ENCODE data around the gene SPP1.
"Not testable (repeated sequence)": the region's sequence is repeated elsewhere in the genome, so short reads cannot be mapped to it uniquely, and the experiment has no call there.

Gene SPP1

DNA sequence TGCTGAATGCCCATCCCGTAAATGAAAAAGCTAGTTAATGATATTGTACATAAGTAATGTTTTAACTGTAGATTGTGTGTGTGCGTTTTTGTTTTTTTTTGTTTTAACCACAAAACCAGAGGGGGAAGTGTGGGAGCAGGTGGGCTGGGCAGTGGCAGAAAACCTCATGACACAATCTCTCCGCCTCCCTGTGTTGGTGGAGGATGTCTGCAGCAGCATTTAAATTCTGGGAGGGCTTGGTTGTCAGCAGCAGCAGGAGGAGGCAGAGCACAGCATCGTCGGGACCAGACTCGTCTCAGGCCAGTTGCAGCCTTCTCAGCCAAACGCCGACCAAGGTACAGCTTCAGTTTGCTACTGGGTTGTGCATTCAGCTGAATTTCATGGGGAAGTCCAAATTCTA is at the start of gene SPP1:
SPP1 (plus strand) TSS at position 249 of the 400 bp plus-strand sequence. CDS start 1,182 bp downstream, outside the sequence.
- FAIRE-seq: peak; percentile 72
- TF ChIP-seq POLR2A (IDR thresholded peaks at IDR 0.05; ENCODE audit: low read depth, low read length): no peak
- no peak for DNase-seq (ENCODE audit: insufficient read length, low spot score)

DNA sequence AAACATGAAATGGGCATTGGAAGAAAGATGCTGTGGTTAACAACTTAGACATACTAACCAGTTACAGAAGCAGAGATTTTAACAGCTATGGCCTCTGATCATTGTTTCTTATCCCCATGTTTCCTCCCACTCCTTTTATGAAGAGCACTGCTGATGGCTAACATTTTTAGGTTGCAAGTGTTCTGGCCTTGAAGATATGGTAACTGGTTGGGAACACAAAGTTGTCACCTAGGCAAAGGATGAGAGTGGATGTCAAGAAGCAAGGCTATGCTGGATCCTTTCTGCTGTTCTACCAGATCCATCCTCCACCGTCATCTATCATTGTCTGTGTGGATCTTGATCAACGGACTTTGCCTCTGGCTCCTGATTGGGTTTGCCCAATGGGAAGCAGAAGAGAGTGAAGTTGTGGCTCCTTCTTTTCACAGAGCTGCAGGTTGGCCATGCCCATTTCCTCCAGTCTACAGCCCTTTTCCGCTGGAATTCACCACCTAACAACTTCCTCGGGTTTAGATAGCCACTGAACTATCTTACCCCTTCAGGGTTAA is 48.9 kb upstream of the SPP1 start:
- DNase-seq (ENCODE audit: insufficient read length, low spot score): no peak
- no peak for FAIRE-seq
- no peak for TF ChIP-seq POLR2A (IDR thresholded peaks at IDR 0.05; ENCODE audit: low read depth, low read length)

DNA sequence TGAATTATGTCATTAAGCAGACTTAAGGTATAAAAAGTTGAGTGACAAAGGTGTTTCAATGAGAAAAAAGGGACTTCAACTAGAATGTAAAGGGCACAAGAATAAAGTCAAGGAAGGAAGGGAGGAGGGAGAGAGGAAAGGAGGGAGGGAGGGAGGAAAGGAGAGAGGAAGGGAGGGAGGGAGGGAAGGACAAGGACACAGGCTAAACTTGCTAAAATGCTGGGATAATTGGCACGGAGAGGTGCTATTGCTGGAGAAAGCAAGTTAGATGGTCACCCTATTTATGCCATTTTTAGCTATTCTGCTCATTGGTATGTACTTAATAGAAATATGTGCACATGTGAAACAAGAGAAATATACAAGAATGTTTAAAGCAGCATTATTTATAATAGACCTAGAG is 44.9 kb upstream of the SPP1 start:
- FAIRE-seq: no peak
- DNase-seq (ENCODE audit: insufficient read length, low spot score): no peak
- no peak for TF ChIP-seq POLR2A (IDR thresholded peaks at IDR 0.05; ENCODE audit: low read depth, low read length)

DNA sequence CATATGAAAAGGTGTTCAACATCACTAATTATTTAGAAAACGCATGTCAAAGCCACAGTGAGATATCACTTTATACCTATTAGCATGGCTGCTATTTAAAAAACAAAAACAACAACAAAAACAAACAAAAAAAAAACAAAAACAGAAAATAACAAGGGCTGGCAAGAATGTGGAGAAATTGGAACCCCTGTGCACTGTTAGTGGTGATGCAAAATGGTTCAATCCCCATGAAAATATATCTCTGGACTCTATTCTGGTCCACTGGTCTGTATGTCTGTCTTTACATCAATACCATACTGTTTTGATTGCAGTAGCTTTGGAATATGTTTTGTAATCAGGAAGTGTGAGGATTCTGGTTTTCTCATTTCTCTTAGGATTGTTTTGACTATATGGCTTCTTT is 43.6 kb upstream of the SPP1 start:
- TF ChIP-seq POLR2A (IDR thresholded peaks at IDR 0.05; ENCODE audit: low read depth, low read length): no peak
- DNase-seq (ENCODE audit: insufficient read length, low spot score) (no peak), FAIRE-seq (no peak)

DNA sequence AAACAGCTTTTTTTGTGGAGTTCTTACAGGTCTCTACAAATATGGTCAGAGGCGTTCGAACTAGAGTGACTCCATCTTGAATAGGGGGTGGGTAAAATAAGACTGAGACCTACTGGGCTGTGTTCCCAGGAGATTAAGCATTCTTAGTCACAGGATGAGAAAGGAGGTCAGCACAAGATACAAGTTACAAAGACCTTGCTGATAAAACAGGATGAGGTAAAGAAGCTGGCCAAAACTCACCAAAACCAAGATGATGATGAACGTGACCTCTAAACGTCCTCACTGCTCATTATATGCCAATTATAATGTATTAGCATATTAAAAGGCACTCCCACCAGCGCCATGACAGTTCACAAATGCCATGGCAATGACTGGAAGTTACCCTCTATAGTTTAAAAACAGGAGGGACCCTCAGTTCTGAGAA is 42.8 kb upstream of the SPP1 start:
- TF ChIP-seq POLR2A (IDR thresholded peaks at IDR 0.05; ENCODE audit: low read depth, low read length): no peak
- DNase-seq (ENCODE audit: insufficient read length, low spot score) (no peak), FAIRE-seq (peak; percentile 58)

DNA sequence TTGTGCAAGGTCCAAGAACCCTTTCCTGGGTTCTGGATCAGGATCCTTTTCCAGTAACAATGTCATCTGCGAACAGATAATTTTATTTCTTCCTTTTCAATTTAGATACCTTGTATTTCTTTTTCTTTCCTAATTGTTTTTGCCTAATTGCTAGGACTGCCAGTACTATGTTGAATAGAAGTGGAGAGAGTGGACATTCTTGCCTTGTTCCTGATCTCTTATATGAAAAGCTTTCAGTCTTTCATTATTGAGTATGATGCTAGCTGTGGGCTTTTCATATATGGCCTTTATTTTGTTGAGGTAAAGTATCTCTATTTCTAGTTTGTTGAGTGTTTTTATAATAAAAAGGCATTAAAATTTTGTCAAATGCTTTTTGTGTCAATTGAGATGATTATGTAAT is 42.2 kb upstream of the SPP1 start:
- FAIRE-seq: no peak

DNA sequence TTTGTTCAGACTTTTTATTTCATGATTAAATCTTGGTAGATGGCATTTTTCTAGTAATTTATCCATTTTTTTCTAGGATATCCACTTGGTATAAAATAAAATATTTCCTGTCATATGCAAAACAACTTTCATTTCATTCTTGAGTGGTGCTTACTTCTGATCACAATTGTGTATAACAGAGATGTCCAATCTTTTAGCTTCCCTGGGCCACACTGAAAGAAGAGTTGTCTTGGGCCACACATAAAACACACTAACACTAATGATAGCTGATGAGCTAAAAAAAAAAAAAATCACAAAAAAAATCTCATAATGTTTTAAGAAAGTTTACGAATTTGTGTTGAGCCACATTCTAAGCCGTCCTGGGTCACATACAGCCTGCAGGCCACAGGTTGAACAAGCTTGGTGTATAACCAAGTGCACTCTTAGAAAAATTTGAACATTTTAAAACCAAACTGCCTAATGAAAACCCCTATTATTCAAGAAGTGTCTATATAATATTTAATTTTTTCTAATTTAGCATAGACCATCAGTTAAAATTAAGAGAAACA is 41.3 kb upstream of the SPP1 start:
- no peak for TF ChIP-seq POLR2A (IDR thresholded peaks at IDR 0.05; ENCODE audit: low read depth, low read length)
- DNase-seq (ENCODE audit: insufficient read length, low spot score) (no peak), FAIRE-seq (no peak)

More for the DNA sequence above, 42.2 kb upstream of the SPP1 start:
- no peak for DNase-seq (ENCODE audit: insufficient read length, low spot score)
- TF ChIP-seq POLR2A (IDR thresholded peaks at IDR 0.05; ENCODE audit: low read depth, low read length): no peak

DNA sequence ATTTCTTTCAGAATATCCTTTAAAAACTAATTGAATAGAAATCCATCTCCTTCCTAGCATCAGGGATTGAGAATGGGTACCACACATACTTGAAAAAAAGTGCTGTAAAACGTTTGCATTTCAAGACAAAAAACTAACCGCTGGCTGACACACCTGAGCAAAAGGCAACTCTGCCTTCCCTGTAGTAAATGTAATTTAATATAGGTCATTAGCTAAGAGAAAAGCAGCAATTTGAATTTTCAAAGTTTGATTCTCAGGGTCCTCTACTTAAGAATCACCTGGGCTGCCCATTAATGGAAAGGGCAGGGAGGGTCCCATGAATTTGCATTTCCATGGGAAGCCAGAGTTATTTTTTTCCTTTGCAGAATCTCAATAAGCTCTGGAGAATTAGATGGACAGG is 40.5 kb upstream of the SPP1 start:
- FAIRE-seq (no peak), DNase-seq (ENCODE audit: insufficient read length, low spot score) (no peak)
- TF ChIP-seq POLR2A (IDR thresholded peaks at IDR 0.05; ENCODE audit: low read depth, low read length): no peak

DNA sequence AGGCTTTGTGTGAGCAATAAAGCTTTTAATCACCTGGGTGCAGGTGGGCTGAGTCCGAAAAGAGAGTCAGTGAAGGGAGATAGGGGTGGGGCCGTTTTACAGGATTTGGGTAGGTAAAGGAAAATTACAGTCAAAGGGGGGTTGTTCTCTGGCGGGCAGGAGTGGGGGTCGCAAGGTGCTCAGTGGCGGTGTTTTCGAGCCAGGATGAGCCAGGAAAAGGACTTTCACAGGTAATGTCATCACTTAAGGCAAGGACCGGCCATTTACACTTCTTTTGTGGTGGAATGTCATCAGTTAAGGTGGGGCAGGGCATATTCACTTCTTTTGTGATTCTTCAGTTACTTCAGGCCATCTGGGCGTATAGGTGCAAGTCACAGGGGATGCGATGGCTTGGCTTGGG is 39.6 kb upstream of the SPP1 start:
- not testable (repeated sequence) for FAIRE-seq; DNase-seq (ENCODE audit: insufficient read length, low spot score)

DNA sequence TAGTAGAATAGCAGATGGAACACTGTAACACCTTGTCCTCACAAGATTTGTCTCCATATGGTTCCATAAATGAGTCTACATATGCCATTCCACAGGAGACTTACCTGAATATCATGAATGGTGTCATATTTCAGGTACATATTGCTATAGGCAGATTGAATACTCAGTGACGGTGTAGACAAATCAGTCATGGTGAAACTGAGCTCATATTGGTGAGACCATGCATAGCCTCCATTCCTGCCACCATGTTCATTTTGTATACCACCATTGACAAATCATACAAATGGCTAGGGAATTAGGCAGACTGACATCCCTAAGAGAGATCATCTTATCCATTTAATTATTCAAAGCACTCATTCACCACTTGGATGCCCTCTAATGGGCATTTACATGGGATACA is 38.0 kb upstream of the SPP1 start:
- FAIRE-seq: no peak
- DNase-seq (ENCODE audit: insufficient read length, low spot score): no peak
- TF ChIP-seq POLR2A (IDR thresholded peaks at IDR 0.05; ENCODE audit: low read depth, low read length): no peak

DNA sequence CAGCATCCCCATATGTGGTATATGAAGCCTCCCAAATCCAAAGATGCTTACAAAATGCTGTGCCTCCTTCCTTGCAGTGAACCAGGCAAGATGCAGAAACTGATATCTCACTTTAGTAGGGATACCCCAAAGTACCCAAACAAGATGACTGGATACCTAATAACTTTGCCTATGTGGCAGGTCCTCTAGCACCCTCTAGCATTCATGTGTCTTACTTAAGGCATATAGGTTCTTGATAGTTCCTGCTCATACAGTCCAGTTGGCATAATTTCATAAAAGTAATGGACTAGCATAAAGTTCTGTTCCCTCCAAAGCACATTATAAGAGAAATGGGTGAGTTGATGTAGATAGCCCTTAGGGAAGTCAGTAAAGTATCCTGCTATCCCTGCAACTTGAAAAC is 36.8 kb upstream of the SPP1 start:
- no peak for TF ChIP-seq POLR2A (IDR thresholded peaks at IDR 0.05; ENCODE audit: low read depth, low read length)
- no peak for FAIRE-seq
- DNase-seq (ENCODE audit: insufficient read length, low spot score): no peak

DNA sequence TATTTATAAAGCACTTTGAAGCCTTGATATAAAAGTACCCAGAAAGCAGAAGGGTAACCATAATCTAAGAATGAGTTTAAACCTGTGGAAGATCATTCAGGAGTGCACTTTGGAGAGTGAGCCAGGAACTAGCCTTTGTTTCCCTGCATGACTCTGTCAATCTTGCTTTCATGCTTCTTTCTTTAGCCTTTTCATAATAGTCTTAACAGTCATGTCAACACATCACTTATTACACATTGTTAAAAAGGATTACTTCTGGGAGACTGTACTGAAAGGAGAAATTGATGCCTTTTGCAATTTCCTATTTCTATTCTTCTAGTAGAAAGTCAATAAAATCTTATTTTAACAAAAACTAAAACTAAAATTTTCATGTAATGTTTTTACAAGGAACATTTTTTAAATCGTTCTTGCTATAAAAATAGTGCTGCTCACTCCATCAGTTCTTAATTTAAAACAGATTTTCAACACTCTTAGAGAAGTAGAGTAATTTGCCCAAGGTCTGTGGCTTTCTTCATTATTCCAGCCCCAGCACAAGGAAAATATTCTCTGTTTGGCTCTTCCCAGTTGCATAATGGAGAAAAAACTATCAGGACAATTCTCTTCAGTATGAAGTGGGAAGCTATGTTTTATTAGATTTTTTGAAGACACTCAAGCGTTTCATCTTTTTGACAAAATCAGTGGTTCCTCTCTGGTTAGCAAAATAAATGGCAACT is 35.4 kb upstream of the SPP1 start:
- no peak for FAIRE-seq
- DNase-seq (ENCODE audit: insufficient read length, low spot score): no peak
- TF ChIP-seq POLR2A (IDR thresholded peaks at IDR 0.05; ENCODE audit: low read depth, low read length): no peak

DNA sequence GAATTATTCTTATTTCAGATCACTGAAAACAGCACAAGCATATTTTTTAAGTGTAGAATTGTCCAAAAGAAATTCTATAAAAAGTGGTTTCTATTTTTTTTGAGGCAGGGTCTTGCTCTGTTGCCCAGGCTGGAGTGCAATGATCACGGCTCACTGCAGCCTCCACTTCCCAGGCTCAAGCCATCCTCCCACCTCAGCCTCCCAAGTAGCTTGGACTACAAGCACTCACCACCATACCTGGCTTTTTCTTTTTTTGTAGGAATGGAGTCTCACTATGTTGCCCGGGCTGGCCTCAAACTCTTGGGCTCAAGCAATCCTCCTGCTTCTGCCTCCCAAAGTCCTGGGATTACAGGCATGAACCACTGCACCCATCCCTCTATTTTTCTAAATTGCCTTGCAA is 34.7 kb upstream of the SPP1 start:
- not testable (repeated sequence) for FAIRE-seq; DNase-seq (ENCODE audit: insufficient read length, low spot score)

DNA sequence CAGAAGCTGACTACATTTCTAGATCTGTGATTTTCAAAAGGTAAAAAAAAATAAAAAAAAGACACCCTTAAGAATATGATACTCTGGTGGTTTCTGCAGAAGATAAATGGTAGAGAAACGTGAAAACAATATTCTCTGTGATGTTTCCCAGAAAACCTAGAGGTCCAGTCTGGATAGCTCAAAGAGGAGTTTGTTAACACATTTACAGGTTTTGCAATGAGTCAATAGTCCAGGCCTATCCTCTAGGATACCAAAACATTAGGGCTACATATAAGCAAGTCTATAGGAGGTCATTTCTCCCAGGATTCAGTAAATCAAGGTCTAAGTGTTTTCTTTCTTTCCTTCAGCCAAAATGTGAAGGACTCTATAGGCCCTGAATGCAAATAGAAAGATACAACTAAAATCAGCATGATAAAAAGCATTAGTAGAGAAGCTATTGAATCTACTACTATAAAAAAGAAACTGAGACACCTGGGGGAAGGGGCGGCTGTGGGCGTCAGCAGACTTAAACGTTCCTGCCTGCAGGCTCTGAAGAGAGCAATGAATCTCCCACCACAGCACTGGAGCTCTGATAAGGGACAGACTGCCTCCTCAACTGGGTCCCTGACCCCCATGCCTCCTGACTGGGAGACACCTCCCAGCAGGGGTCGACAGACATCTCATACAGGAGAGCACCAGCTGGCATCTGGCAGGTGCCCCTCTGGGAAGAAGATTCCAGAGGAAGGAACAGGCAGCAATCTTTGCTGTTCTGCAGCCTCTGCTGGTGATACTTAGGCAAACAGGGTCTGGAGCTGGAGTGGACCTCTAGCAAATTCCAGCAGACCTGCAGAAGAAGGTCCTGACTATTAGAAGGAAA is 33.7 kb upstream of the SPP1 start:
- DNase-seq (ENCODE audit: insufficient read length, low spot score) (no peak), FAIRE-seq (no peak)
- no peak for TF ChIP-seq POLR2A (IDR thresholded peaks at IDR 0.05; ENCODE audit: low read depth, low read length)

All from H54 (cell line).